HepG2 (cell line): ENCODE data around the gene SERPINA6. TPM values are rescaled to one million over a fixed set of nuclear protein-coding genes. Genes with fewer than 3 reads are reported as not detected.

Experiments
- ATF7 ChIP-seq, 2 experiments: fragments of 450-650 bp in 1 of 2; sonication (generic) in 1 of 2; formaldehyde crosslinking in 1 of 2; IDR thresholded peaks; 2 replicates each; pipeline versions ENCODE4 v1.4.0 to v1.6.1; 2016 to 2020; ENCODE audit warnings: antibody characterized with exemption in 1 of 2, mild to moderate bottlenecking in 1 of 2, missing genetic modification reagents in 1 of 2
- DR1 ChIP-seq: sonication (generic); formaldehyde crosslinking; IDR thresholded peaks from 2 replicates; pipeline ENCODE4 v1.8.0; 2021; ENCODE audit warnings: mild to moderate bottlenecking, missing genetic modification reagents, inconsistent platforms
- DRAP1 ChIP-seq: IDR thresholded peaks from 2 replicates; pipeline ENCODE4 v1.6.1; 2016; ENCODE audit warnings: missing genetic modification reagents, missing compliant biosample characterization
- ELF1 ChIP-seq: sonication (generic); formaldehyde crosslinking; IDR thresholded peaks from 2 replicates; pipeline ENCODE4 v1.4.0; 2020; ENCODE audit warnings: missing genetic modification reagents
- FOXK1 ChIP-seq: sonication (generic); formaldehyde crosslinking; IDR thresholded peaks from 2 replicates; pipeline ENCODE4 v1.4.0; 2020; ENCODE audit warnings: low read depth, missing genetic modification reagents, borderline replicate concordance
- FOXK2 ChIP-seq: fragments of 450-650 bp; IDR thresholded peaks from 2 replicates; pipeline ENCODE4 v1.6.1; 2016
- FOXM1 ChIP-seq: sonication (generic); formaldehyde crosslinking; IDR thresholded peaks from 2 replicates; pipeline ENCODE4 v1.5.0; 2020; ENCODE audit warnings: missing genetic modification reagents
- FOXP1 ChIP-seq, 2 experiments: fragments of 450-650 bp in 1 of 2; IDR thresholded peaks; 2 replicates each; pipeline ENCODE4 v1.6.1; 2017 to 2018; ENCODE audit warnings: antibody characterized with exemption in 1 of 2
- HNRNPL ChIP-seq: fragments of 200-400 bp; formaldehyde crosslinking; IDR thresholded peaks from 2 replicates; pipeline ENCODE4 v1.6.1; 2017; ENCODE audit warnings: mild to moderate bottlenecking, low read depth, low read length
- IKZF1 ChIP-seq: fragments of 450-650 bp; IDR thresholded peaks from 2 replicates; pipeline ENCODE4 v1.7.1; 2016
- JUN ChIP-seq: sonication (generic); formaldehyde crosslinking; IDR thresholded peaks from 2 replicates; pipeline ENCODE4 v1.4.0; 2020; ENCODE audit warnings: mild to moderate bottlenecking, missing genetic modification reagents
- KDM2A ChIP-seq: sonication (generic); formaldehyde crosslinking; IDR thresholded peaks from 2 replicates; pipeline ENCODE4 v1.4.0; 2020; ENCODE audit warnings: low read depth, missing genetic modification reagents, borderline replicate concordance
- KLF16 ChIP-seq, 2 experiments: sonication (generic) in 1 of 2; formaldehyde crosslinking in 1 of 2; IDR thresholded peaks; 2 replicates each; pipeline versions ENCODE4 v1.6.1 to v1.8.0; 2016 to 2023; ENCODE audit warnings: missing genetic modification reagents in 2 of 2, missing compliant biosample characterization in 1 of 2
- MXD4 ChIP-seq: IDR thresholded peaks from 2 replicates; pipeline ENCODE4 v1.6.1; 2016; ENCODE audit warnings: mild to moderate bottlenecking, missing biosample characterization, missing genetic modification reagents
- NCOR1 ChIP-seq: fragments of 200-600 bp; sonication (generic); IDR thresholded peaks from 2 replicates; pipeline ENCODE4 v1.7.0; 2017; ENCODE audit warnings: antibody characterized with exemption, low read length, borderline replicate concordance
- PAWR ChIP-seq: sonication (generic); formaldehyde crosslinking; IDR thresholded peaks from 2 replicates; pipeline ENCODE4 v1.4.0; 2020; ENCODE audit warnings: missing genetic modification reagents, mild to moderate bottlenecking, borderline replicate concordance
- SP5 ChIP-seq: IDR thresholded peaks from 2 replicates; pipeline ENCODE4 v1.6.1; 2016; ENCODE audit warnings: low read depth, borderline replicate concordance
- THAP11 ChIP-seq: IDR thresholded peaks from 2 replicates; pipeline ENCODE4 v1.6.1; 2016; ENCODE audit warnings: missing biosample characterization, missing genetic modification reagents
- YEATS2 ChIP-seq: sonication (generic); formaldehyde crosslinking; IDR thresholded peaks from 2 replicates; pipeline ENCODE4 v1.4.0; 2020; ENCODE audit warnings: missing genetic modification reagents, borderline replicate concordance
- ZBTB8A ChIP-seq: sonication (generic); formaldehyde crosslinking; IDR thresholded peaks from 2 replicates; pipeline ENCODE4 v1.4.0; 2020; ENCODE audit warnings: mild to moderate bottlenecking, low read depth, missing genetic modification reagents, borderline replicate concordance
- ZC3H13 ChIP-seq: sonication (generic); formaldehyde crosslinking; IDR thresholded peaks from 2 replicates; pipeline ENCODE4 v1.8.1; 2023; ENCODE audit warnings: mild to moderate bottlenecking, missing genetic modification reagents, moderate library complexity
- ZFX ChIP-seq: sonication (generic); formaldehyde crosslinking; IDR thresholded peaks from 2 replicates; pipeline ENCODE4 v1.4.0; 2020; ENCODE audit warnings: mild to moderate bottlenecking, low read depth, missing genetic modification reagents, moderate library complexity
- ZNF124 ChIP-seq: sonication (generic); formaldehyde crosslinking; IDR thresholded peaks from 2 replicates; pipeline ENCODE4 v1.4.0; 2020; ENCODE audit warnings: missing genetic modification reagents
- ZNF205 ChIP-seq: IDR thresholded peaks from 2 replicates; pipeline ENCODE4 v1.6.1; 2018; ENCODE audit warnings: missing biosample characterization, missing genetic modification reagents
- ZNF251 ChIP-seq: sonication (generic); formaldehyde crosslinking; IDR thresholded peaks from 2 replicates; pipeline ENCODE4 v1.9.0; 2021; ENCODE audit warnings: mild to moderate bottlenecking, missing genetic modification reagents
- ZNF30 ChIP-seq: sonication (generic); formaldehyde crosslinking; IDR thresholded peaks from 2 replicates; pipeline ENCODE4 v1.5.0; 2020; ENCODE audit warnings: mild to moderate bottlenecking, missing genetic modification reagents
- ZNF383 ChIP-seq: sonication (generic); formaldehyde crosslinking; IDR thresholded peaks from 2 replicates; pipeline ENCODE4 v1.4.0; 2020; ENCODE audit warnings: missing genetic modification reagents, mild to moderate bottlenecking, borderline replicate concordance
- ZNF446 ChIP-seq: sonication (generic); formaldehyde crosslinking; IDR thresholded peaks from 2 replicates; pipeline ENCODE4 v1.5.0; 2020; ENCODE audit warnings: mild to moderate bottlenecking, missing genetic modification reagents
- ZNF496 ChIP-seq: sonication (generic); formaldehyde crosslinking; IDR thresholded peaks from 2 replicates; pipeline ENCODE4 v1.8.1; 2023; ENCODE audit warnings: mild to moderate bottlenecking, moderate library complexity, missing genetic modification reagents; ENCODE audit not compliant: insufficient replicate concordance
- ZNF501 ChIP-seq: sonication (generic); formaldehyde crosslinking; IDR thresholded peaks from 2 replicates; pipeline ENCODE4 v1.5.1; 2020; ENCODE audit warnings: mild to moderate bottlenecking, moderate library complexity, missing genetic modification reagents
- ZNF660 ChIP-seq: sonication (generic); formaldehyde crosslinking; IDR thresholded peaks from 2 replicates; pipeline ENCODE4 v1.5.1; 2020; ENCODE audit warnings: mild to moderate bottlenecking, low read depth, missing genetic modification reagents, borderline replicate concordance
- ZNF841 ChIP-seq: sonication (generic); formaldehyde crosslinking; IDR thresholded peaks from 2 replicates; pipeline ENCODE4 v1.8.1; 2023; ENCODE audit warnings: missing genetic modification reagents, borderline replicate concordance
- polyA plus RNA-seq, 8 experiments: library from polyadenylated mRNA; depleted of rRNA in 3 of 8; stranded (reverse) in 7 of 8; unstranded in 1 of 8; fragments of >200 nt; fragmentation: Illumina TruSeq in 4 of 8; extraction: Trizol in 4 of 8; gene quantifications; 2 replicates each; pipeline versions ENCODE4 v1.2.1 to v1.2.3, GENCODE V29; 2011 to 2016; ENCODE audit warnings: low read depth in 4 of 8, missing spikeins in 1 of 8, mixed read lengths in 1 of 8; ENCODE audit not compliant: insufficient read depth in 1 of 8
- total RNA-seq, 5 experiments: library from RNA; depleted of rRNA; stranded (reverse); fragments of >200 nt; fragmentation: Illumina TruSeq; extraction: Trizol; gene quantifications; 2 replicates each; pipeline ENCODE4 v1.2.3, GENCODE V29; 2016; ENCODE audit warnings: low read depth in 1 of 5
- TF ChIP-seq, protein P1 (sequence below): sonication (generic); formaldehyde crosslinking; IDR thresholded peaks from 2 replicates; pipeline ENCODE4 v1.8.0; 2022; ENCODE audit warnings: mild to moderate bottlenecking, missing genetic modification reagents

The SERPINA6 gene
- total and polyA plus RNA-seq, 2 of the 13 experiments (the other 11 are each of a cell fraction or from before 2014, with no cell fraction given): 260 to 333 TPM

GRCh38 chr14:94320243-94320642 lies 2.9 kb downstream of the SERPINA6 start (continued):
- TF ChIP-seq FOXP1 (IDR thresholded peaks at IDR 0.05) (no peak; the same call in 1 of the 2 replicates), FOXP1 (CRISPR knock-in tag; IDR thresholded peaks at IDR 0.05) (peak; percentile 62), ATF7 (IDR thresholded peaks at IDR 0.05) (no peak), ATF7 (CRISPR knock-in tag; IDR thresholded peaks at IDR 0.05) (no peak), ZNF501 (CRISPR knock-in tag) (0 out of 2 replicates have a peak, but pooled peaks have one; percentile 14), MXD4 (CRISPR knock-in tag) (0 out of 2 replicates have a peak, but pooled peaks have one; percentile 36), ZNF841 (CRISPR knock-in tag) (no peak), ZNF30 (CRISPR knock-in tag) (no peak), PAWR (CRISPR knock-in tag) (no peak), DR1 (no peak), HNRNPL (no peak), FOXK1 (CRISPR knock-in tag) (peak; percentile 70; the same call in 1 of the 2 replicates), ZC3H13 (no peak), ZBTB8A (CRISPR knock-in tag) (no peak), ZNF205 (no peak), SP5 (CRISPR knock-in tag) (no peak), FOXM1 (CRISPR knock-in tag) (peak; percentile 95), KDM2A (CRISPR knock-in tag) (no peak), IKZF1 (no peak), FOXK2 (0 out of 2 replicates have a peak, but pooled peaks have one; percentile 12), ZNF383 (CRISPR knock-in tag) (no peak), NCOR1 (no peak), ELF1 (CRISPR knock-in tag) (peak; percentile 67), KLF16 (CRISPR knock-in tag; IDR thresholded peaks at IDR 0.05) (peak in 1 of 2 experiments; percentile 53; a peak in 1 of 4 replicates), JUN (CRISPR knock-in tag) (no peak), ZNF660 (CRISPR knock-in tag) (no peak), THAP11 (CRISPR knock-in tag) (peak; percentile 63), ZNF251 (CRISPR knock-in tag) (no peak), DRAP1 (CRISPR knock-in tag) (peak; percentile 89), YEATS2 (peak; percentile 17; the same call in 1 of the 2 replicates), ZFX (CRISPR knock-in tag) (0 out of 2 replicates have a peak, but pooled peaks have one; percentile 25), ZNF124 (CRISPR knock-in tag) (no peak), ZNF446 (no peak), ZNF496 (CRISPR knock-in tag) (no peak)
- TF ChIP-seq, protein P1, sequence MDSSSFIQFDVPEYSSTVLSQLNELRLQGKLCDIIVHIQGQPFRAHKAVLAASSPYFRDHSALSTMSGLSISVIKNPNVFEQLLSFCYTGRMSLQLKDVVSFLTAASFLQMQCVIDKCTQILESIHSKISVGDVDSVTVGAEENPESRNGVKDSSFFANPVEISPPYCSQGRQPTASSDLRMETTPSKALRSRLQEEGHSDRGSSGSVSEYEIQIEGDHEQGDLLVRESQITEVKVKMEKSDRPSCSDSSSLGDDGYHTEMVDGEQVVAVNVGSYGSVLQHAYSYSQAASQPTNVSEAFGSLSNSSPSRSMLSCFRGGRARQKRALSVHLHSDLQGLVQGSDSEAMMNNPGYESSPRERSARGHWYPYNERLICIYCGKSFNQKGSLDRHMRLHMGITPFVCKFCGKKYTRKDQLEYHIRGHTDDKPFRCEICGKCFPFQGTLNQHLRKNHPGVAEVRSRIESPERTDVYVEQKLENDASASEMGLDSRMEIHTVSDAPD (CRISPR knock-in tag): no peak
